WTC11 (cell line): ENCODE data around the gene ZNF646.

Experiments used
- GABPB1 ChIP-seq: sonication (generic); formaldehyde crosslinking; IDR thresholded peaks from 2 replicates; pipeline ENCODE4 v1.8.1; 2023; ENCODE audit warnings: mild to moderate bottlenecking, missing genetic modification reagents
- TF ChIP-seq, protein P1 (sequence below): fragments of 200-600 bp; IDR thresholded peaks from 2 replicates; pipeline ENCODE4 v1.8.0; 2022; ENCODE audit warnings: antibody characterized with exemption

DNA sequence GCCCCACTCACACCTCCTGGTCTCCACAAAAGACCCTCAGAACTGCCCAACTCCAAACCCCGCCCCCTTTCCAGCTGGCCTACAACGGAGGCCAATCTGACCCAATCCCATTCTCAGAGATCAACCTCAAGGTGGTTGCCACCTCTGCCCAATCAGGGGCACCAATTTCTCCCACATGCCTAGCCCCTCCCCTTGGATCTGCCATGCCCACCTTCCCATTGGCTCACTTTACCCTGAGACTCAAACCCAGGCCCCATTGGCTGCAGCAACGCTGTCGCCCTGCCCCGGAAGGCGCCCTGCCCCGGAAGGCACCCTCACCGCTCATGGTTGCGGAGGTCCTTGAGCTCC lies 10.8 kb upstream of the ZNF646 start:
- no peak for TF ChIP-seq GABPB1 (CRISPR knock-in tag)
- TF ChIP-seq, protein P1, sequence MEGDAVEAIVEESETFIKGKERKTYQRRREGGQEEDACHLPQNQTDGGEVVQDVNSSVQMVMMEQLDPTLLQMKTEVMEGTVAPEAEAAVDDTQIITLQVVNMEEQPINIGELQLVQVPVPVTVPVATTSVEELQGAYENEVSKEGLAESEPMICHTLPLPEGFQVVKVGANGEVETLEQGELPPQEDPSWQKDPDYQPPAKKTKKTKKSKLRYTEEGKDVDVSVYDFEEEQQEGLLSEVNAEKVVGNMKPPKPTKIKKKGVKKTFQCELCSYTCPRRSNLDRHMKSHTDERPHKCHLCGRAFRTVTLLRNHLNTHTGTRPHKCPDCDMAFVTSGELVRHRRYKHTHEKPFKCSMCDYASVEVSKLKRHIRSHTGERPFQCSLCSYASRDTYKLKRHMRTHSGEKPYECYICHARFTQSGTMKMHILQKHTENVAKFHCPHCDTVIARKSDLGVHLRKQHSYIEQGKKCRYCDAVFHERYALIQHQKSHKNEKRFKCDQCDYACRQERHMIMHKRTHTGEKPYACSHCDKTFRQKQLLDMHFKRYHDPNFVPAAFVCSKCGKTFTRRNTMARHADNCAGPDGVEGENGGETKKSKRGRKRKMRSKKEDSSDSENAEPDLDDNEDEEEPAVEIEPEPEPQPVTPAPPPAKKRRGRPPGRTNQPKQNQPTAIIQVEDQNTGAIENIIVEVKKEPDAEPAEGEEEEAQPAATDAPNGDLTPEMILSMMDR: no peak
